Transverse colon (tissue), 4 donors: ENCODE results near the gene HSPB7. TPM values are rescaled to one million over a fixed set of nuclear protein-coding genes. Genes with fewer than 3 reads are reported as not detected.
"Not testable (repeated sequence)": the region's sequence is repeated elsewhere in the genome, so short reads cannot be mapped to it uniquely, and the experiment has no call there.

Experiments
- DNase-seq: peaks from one replicate; pipeline ENCODE4 v3.0.0-alpha.2; 2019
- H3K27ac ChIP-seq, 4 donors: fragments of 200-600 bp; sonication (generic); 2 replicates each; pipeline ENCODE4 v1.5.1; 2016 to 2018; ENCODE audit warnings: inconsistent platforms in 4 of 4
- H3K27me3 ChIP-seq: fragments of 200-600 bp; sonication (generic); 2 replicates; pipeline ENCODE4 v1.5.1; 2017; ENCODE audit warnings: inconsistent platforms
- H3K36me3 ChIP-seq, 4 donors: fragments of 200-600 bp; sonication (generic); 2 replicates each; pipeline ENCODE4 v1.5.1; 2017 to 2019; ENCODE audit warnings: inconsistent platforms in 4 of 4
- H3K4me1 ChIP-seq, 4 donors: fragments of 200-600 bp; sonication (generic); 2 replicates each; pipeline ENCODE4 v1.5.1; 2017 to 2020; ENCODE audit warnings: inconsistent platforms in 4 of 4
- H3K4me3 ChIP-seq, 4 donors: fragments of 200-600 bp; sonication (generic); 1 replicate in 1 of 4; 2 replicates in 3 of 4; pipeline versions ENCODE4 v1.5.1 to v1.6.1; 2017 to 2019; ENCODE audit warnings: inconsistent platforms in 4 of 4
- H3K9me3 ChIP-seq, 2 donors: fragments of 200-600 bp; sonication (generic); 2 replicates each; pipeline ENCODE4 v1.5.1; 2017 to 2019; ENCODE audit warnings: inconsistent platforms in 2 of 2
- EP300 ChIP-seq: sonication (generic); formaldehyde crosslinking; IDR thresholded peaks from one replicate; pipeline ENCODE4 v1.6.1; 2017; ENCODE audit warnings: antibody characterized with exemption, low read depth
- POLR2A ChIP-seq: fragments of 450-650 bp; IDR thresholded peaks from one replicate; pipeline ENCODE4 v1.6.1; 2016; ENCODE audit warnings: antibody characterized with exemption, mild to moderate bottlenecking, moderate library complexity
- POLR2AphosphoS5 ChIP-seq, 3 donors: sonication (generic); formaldehyde crosslinking; IDR thresholded peaks; one replicate each; pipeline ENCODE4 v1.6.1; 2016; ENCODE audit warnings: antibody characterized with exemption in 3 of 3
- WGBS, 2 donors: methylation state at CpG; one replicate each; pipeline ENCODE4 v1.1.5; 2018; ENCODE audit warnings: low coverage in 1 of 2; 5-methylcytosine and 5-hydroxymethylcytosine counted together
- in situ Hi-C, 4 donors: fragments of 200-750 bp; cut with MboI; loops; one replicate each; pipeline versions ENCODE4 v1.15.0 to v1.15.1; 2017; ENCODE audit warnings: low sequenced_read_pairs in 3 of 4, low pct_ligation_motif_present in 1 of 4, low pct_unique_long_range_greater_than_20kb in 1 of 4
- intact Hi-C: fragments of 100-400 bp; cut with DNase I; formaldehyde crosslinking; loops from one replicate; pipeline ENCODE4 v1.15.1; 2023; ENCODE audit warnings: low total_unique reads
- total RNA-seq, 4 donors: library from RNA; depleted of rRNA; stranded (reverse); fragments of >200 nt; gene quantifications; one replicate each; pipeline ENCODE4 v1.1.0, GENCODE V29; 2016
- TF ChIP-seq, protein P1 (sequence below), 5 experiments: fragments of 200-600 bp in 3 of 5; fragments of 450-650 bp in 2 of 5; sonication (generic) in 3 of 5; IDR thresholded peaks; 1 replicate in 2 of 5; 2 replicates in 3 of 5; pipeline ENCODE4 v1.5.1; 2016 to 2017; ENCODE audit warnings: antibody characterized with exemption in 5 of 5, inconsistent platforms in 3 of 5, mild to moderate bottlenecking in 2 of 5, moderate library complexity in 1 of 5

Gene HSPB7
- total RNA-seq, 4 donors from 2014 or later = 6.0 to 63.1 (median 9.2) TPM

- WGBS, 2 donors = 46 to 52% methylated on average over 8 to 13 of the region's 13 CpGs
- no peaks in the 10 kb centered on the region for H3K27me3 ChIP-seq
- intact Hi-C loops (no loop called here), in situ Hi-C loops (no loop called here)
- TF ChIP-seq, protein P1, sequence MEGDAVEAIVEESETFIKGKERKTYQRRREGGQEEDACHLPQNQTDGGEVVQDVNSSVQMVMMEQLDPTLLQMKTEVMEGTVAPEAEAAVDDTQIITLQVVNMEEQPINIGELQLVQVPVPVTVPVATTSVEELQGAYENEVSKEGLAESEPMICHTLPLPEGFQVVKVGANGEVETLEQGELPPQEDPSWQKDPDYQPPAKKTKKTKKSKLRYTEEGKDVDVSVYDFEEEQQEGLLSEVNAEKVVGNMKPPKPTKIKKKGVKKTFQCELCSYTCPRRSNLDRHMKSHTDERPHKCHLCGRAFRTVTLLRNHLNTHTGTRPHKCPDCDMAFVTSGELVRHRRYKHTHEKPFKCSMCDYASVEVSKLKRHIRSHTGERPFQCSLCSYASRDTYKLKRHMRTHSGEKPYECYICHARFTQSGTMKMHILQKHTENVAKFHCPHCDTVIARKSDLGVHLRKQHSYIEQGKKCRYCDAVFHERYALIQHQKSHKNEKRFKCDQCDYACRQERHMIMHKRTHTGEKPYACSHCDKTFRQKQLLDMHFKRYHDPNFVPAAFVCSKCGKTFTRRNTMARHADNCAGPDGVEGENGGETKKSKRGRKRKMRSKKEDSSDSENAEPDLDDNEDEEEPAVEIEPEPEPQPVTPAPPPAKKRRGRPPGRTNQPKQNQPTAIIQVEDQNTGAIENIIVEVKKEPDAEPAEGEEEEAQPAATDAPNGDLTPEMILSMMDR (IDR thresholded peaks at IDR 0.05) = no peak
- H3K9me3 ChIP-seq = no peaks in the 10 kb centered on the region
- peaks cover 0 to 3% (median 0%) of the 10 kb centered on the region in 4 donors for H3K4me1 ChIP-seq
- no peak for DNase-seq
- H3K36me3 ChIP-seq = no peaks in the 10 kb centered on the region
- H3K27ac ChIP-seq = no peak overlapping the region
- no peak overlapping the region for H3K4me3 ChIP-seq
Measured at GRCh38 chr1:16064536-16065268, 46.9 kb upstream of the HSPB7 start.

GRCh38 chr1:16063921-16064320 is 46.1 kb upstream of the HSPB7 start:
- H3K9me3 ChIP-seq = no peaks in the 10 kb centered on the region
- intact Hi-C loops = no loop called here
- in situ Hi-C loops = no loop called here
- TF ChIP-seq POLR2AphosphoS5 (IDR thresholded peaks at IDR 0.05) (no peak), EP300 (no peak), POLR2A (no peak)
- TF ChIP-seq, protein P1 (IDR thresholded peaks at IDR 0.05) = no peak
- peaks cover 0 to 3% (median 0%) of the 10 kb centered on the region in 4 donors for H3K4me1 ChIP-seq
- DNase-seq = no peak
- no peak overlapping the region for H3K4me3 ChIP-seq
- H3K27me3 ChIP-seq = no peaks in the 10 kb centered on the region
- 67 to 91% methylated on average over 3 to 9 of the region's 9 CpGs for WGBS, 2 donors
- no peaks in the 10 kb centered on the region for H3K36me3 ChIP-seq
- no peak overlapping the region for H3K27ac ChIP-seq

DNA sequence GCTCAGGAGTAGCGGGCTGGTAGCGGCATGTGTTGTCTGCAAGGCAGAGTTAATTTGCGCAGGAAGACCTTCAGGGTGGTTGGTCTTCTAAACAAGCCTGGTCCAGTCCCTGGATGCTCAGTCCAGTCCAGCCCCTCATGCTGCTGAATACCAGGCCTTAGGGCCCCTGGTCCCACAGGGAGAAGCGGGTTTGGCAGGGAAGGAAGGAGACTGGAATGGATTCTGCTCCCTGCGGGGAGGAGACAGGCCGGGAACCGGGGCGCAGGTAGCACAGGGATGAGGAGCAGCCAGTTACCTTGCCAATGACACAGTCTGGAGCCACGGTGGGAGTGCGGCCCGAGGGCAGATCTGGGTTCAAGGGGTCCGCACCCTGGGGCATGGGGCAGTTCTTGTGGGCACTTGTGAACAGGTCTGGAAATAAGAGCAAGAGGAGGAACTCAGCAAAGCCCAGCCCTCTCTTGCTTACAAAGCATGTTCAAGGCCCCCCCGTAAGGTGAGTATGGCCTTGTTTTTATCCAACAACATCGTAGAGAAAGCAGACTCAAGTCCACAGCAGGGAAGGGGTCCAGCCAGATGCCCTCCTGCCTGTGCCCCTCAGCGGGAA is 45.5 kb upstream of the HSPB7 start:
- Histone ChIP-seq H3K9me3 (no peaks in the 10 kb centered on the region), H3K4me3 (no peak overlapping the region), H3K4me1 (peaks cover 0 to 3% (median 0%) of the 10 kb centered on the region in 4 donors), H3K27ac (no peak overlapping the region), H3K27me3 (no peaks in the 10 kb centered on the region), H3K36me3 (no peaks in the 10 kb centered on the region)
- intact Hi-C loops (no loop called here), in situ Hi-C loops (no loop called here)
- WGBS, 2 donors = 88 to 90% methylated on average over 3 to 15 of the region's 15 CpGs
- DNase-seq = no peak
- TF ChIP-seq, protein P1 (IDR thresholded peaks at IDR 0.05) = no peak
- no peak for TF ChIP-seq POLR2AphosphoS5 (IDR thresholded peaks at IDR 0.05)
- no peak for TF ChIP-seq POLR2A
- no peak for TF ChIP-seq EP300

DNA sequence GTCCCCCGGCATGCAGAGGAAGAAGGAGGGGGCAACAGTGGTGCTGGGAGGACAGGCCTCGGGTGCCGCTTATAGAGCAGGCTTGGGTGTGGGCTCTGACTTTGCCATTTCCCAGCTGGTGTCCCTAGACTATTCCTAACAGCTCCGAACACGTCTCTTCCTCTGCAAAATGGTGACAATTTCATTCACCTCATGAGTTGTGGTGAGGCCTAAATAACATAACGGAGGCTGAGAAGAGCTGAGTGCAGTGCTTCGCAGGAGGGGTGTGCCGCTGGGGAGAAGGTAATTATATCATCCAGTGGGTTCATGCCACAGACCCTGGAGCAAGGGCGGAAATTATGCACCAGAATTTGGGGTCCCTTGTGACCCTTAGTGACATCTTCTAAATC is 44.8 kb upstream of the HSPB7 start:
- H3K4me3 ChIP-seq, H3K9me3 ChIP-seq, H3K36me3 ChIP-seq, H3K27ac ChIP-seq, in situ Hi-C loops, H3K4me1 ChIP-seq, DNase-seq, intact Hi-C loops, H3K27me3 ChIP-seq: not testable (repeated sequence)
- WGBS, 2 donors = 82 to 93% methylated on average over 9 of the region's 9 CpGs

- H3K27ac ChIP-seq, H3K4me3 ChIP-seq, H3K36me3 ChIP-seq, H3K27me3 ChIP-seq, DNase-seq, intact Hi-C loops, H3K9me3 ChIP-seq, in situ Hi-C loops, H3K4me1 ChIP-seq: not testable (repeated sequence)
- 62% methylated on average over 6 of the region's 18 CpGs; no CpG with 5 or more reads in 1 of the 2 donors for WGBS, 2 donors
Measured at GRCh38 chr1:16061989-16062686, 44.3 kb upstream of the HSPB7 start.
